Measurements from ENCODE around the gene OR52E5.

Gene OR52E5

DNA sequence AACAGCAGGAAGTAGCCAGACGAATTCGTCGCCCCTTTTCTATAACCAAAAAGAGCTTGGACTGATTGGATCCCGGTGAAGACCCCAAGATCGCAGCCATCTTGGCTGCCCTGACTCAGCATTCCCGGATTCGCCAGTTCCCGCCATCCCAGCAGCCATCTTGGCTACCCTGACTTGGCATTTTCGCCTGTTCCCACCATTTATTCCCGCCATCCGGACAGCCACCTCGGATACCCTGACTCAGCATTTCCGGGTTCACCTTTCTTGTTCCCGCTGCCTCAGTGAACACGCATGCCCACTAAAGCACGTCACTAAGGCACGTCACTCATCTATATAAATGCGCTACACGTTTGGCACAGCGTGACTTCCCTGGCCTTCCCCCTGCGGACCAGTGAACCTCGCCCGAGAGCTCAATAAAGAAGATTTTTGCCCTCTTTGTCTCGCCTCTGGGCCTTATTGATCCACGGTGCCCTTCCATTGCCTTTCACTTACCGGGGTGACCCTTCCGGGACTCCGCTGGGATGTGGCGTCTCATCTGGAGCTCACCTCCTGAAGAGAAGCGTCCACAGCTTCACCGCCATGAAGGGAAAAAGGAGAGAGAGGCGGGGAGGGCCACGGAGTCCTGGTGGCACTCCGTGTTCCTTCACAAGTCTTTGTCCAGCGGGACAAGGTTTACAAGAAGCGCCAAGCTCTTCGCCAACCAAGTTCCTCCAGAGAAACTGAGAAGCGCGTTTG, 45.0 kb downstream of the OR52E5 start:
- DNase-seq: no peak

DNA sequence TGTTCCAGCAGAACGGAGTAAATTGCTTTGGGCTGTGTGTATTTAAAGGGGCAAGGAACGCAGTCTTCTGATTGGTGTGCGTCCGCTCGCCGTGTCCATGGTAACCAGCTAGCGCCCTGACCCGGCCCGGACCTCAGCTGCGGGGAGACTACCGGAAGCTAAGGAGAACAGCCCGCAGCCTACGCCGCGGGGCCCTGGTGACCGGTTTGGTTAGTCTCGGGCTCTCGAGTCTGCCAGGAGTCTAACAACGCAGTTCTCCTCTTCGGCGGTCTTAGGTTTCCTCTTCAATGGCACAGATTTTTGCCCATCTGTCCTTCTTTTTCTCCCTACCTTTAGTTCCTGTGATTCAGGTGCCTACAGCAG, 45.6 kb downstream of the OR52E5 start:
- no peak for DNase-seq

DNA sequence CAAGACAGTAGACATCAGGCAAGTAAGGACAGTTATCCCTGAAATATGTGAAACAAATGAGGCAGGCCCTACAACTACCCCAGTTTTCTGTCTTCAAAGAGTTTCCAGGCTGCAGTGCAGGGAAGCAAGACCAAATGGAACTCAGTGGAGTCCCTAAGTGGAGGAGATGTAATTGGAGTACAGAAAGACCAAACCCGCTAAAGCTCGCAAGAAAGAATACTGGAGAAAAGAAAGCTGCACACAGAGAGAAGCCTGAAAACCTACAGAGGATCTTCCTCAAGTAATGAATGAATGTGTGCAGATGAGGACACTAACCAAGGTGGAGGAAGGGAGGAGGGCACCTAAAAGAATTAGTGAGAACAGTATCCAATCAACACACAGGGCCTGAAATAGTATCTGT, 47.7 kb downstream of the OR52E5 start:
- no peak for DNase-seq

DNA sequence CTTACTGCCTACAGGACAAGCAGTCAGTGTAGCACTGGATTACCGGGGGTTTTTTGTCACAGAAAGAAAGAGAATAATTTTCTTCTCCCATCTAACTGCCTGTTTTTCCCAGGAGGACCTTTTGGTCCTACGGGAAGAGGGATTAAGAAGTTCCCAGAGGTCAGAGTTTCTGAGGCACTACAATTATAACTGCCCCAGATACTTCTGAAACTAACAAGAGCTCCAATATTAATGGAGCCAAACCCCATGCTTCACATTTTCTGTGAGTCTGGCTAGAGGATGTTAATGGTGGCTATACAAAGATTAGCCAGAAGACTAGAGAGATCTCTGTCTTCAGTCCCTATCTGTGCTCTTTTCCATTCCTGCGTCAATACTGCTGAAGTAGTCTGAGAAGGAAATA, 48.9 kb downstream of the OR52E5 start, which contains the start of gene OR56A3:
OR56A3 (plus strand) TSS at position 301 of the 400 bp plus-strand sequence. CDS start 5,096 bp downstream, outside the sequence.
- no peak for DNase-seq
